ENCODE results near the gene CAMTA1.

Gene CAMTA1

DNA sequence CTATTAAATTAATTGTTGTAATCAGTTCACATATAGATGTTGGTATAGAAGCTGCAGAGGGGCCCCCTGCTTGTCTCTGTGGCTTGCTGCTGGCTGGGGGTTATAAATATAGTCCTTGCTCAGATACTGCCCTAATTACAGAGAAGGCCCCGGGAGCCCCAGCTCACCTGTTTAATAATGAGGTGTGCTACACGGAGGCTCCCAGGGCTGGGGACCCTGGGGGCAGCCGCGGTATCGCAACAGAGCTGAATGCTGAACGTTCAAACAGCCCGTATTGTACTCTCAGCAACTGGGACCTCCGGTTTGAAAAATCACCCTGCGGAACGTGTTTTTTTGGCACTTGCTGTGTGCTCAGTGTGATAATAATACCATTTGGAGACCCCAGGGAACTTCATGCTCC is 309.3 kb downstream of the CAMTA1 start:
- no peak overlapping the region for H4K12ac ChIP-seq (ENCODE audit: low read depth, low read length)
- peaks cover 0 to 3% of the 10 kb centered on the region in 2 experiments for H3K4me1 ChIP-seq (ENCODE audit: control insufficient read depth in 1 of 2, insufficient read depth in 2 of 2, low read length in 2 of 2)
- H3K4ac ChIP-seq (ENCODE audit: low read depth, low read length) = no peak overlapping the region
- H2AK5ac ChIP-seq (ENCODE audit: low read length) = no peak overlapping the region
- H3K27me3 ChIP-seq (ENCODE audit: insufficient read depth, low read length) = no peaks in the 10 kb centered on the region
- H4K8ac ChIP-seq (ENCODE audit: low read depth, low read length) = no peak overlapping the region
- H2BK5ac ChIP-seq (ENCODE audit: low read depth, low read length, poor library complexity) = no peak overlapping the region
- H3K9ac ChIP-seq (ENCODE audit: low read length) = peak overlapping the region; percentile 39
- H2BK120ac ChIP-seq (ENCODE audit: insufficient read depth, low read length, poor library complexity) = no peak overlapping the region
- H2AFZ ChIP-seq (ENCODE audit: insufficient read depth, low read length, poor library complexity) = no peak overlapping the region
- peaks cover 3% of the 10 kb centered on the region for H3K9me3 ChIP-seq (ENCODE audit: insufficient read depth, low read depth, low read length)
- H3K36me3 ChIP-seq (ENCODE audit: control insufficient read depth in 1 of 2, insufficient read depth in 2 of 2, low read length in 2 of 2) = no peaks in the 10 kb centered on the region
- H3K23ac ChIP-seq (ENCODE audit: low read length) = no peak overlapping the region
- H3K27ac ChIP-seq (ENCODE audit: low read depth, low read length) = no peak overlapping the region
- no peak overlapping the region for H2BK12ac ChIP-seq (ENCODE audit: low read length)
- no CpG with 5 or more reads among the region's 10 CpGs for WGBS (ENCODE audit: extremely low coverage, insufficient coverage, insufficient read length)
- no peak overlapping the region for H3K4me3 ChIP-seq (ENCODE audit: low read depth, low read length)
- H3K14ac ChIP-seq (ENCODE audit: low read length) = no peak overlapping the region
- no peaks in the 10 kb centered on the region for H3K79me2 ChIP-seq (ENCODE audit: control insufficient read depth, insufficient read depth, low read length, poor library complexity)
- DNase-seq = no peak
- H3K18ac ChIP-seq (ENCODE audit: low read length) = no peak overlapping the region
- no peak overlapping the region for H3K4me2 ChIP-seq (ENCODE audit: low read length)
- no peak overlapping the region for H4K91ac ChIP-seq (ENCODE audit: low read depth, low read length)
- no peaks in the 10 kb centered on the region for H3K79me1 ChIP-seq (ENCODE audit: low read length)

GRCh38 chr1:7095343-7095964 is 310.2 kb downstream of the CAMTA1 start:
- Histone ChIP-seq H2AFZ (ENCODE audit: insufficient read depth, low read length, poor library complexity) (no peak overlapping the region), H3K4me1 (ENCODE audit: control insufficient read depth in 1 of 2, insufficient read depth in 2 of 2, low read length in 2 of 2) (peaks cover 0 to 3% of the 10 kb centered on the region in 2 experiments), H3K9me3 (ENCODE audit: insufficient read depth, low read depth, low read length) (peaks cover 3% of the 10 kb centered on the region), H3K79me2 (ENCODE audit: control insufficient read depth, insufficient read depth, low read length, poor library complexity) (no peaks in the 10 kb centered on the region), H3K79me1 (ENCODE audit: low read length) (no peaks in the 10 kb centered on the region), H3K4me3 (ENCODE audit: low read depth, low read length) (no peak overlapping the region), H3K9ac (ENCODE audit: low read length) (no peak overlapping the region), H4K12ac (ENCODE audit: low read depth, low read length) (no peak overlapping the region), H2AK5ac (ENCODE audit: low read length) (no peak overlapping the region), H2BK12ac (ENCODE audit: low read length) (no peak overlapping the region), H3K14ac (ENCODE audit: low read length) (no peak overlapping the region), H4K91ac (ENCODE audit: low read depth, low read length) (no peak overlapping the region), H2BK5ac (ENCODE audit: low read depth, low read length, poor library complexity) (no peak overlapping the region), H3K4ac (ENCODE audit: low read depth, low read length) (no peak overlapping the region), H4K8ac (ENCODE audit: low read depth, low read length) (no peak overlapping the region), H3K18ac (ENCODE audit: low read length) (no peak overlapping the region), H3K23ac (ENCODE audit: low read length) (no peak overlapping the region), H3K36me3 (ENCODE audit: control insufficient read depth in 1 of 2, insufficient read depth in 2 of 2, low read length in 2 of 2) (no peaks in the 10 kb centered on the region), H2BK120ac (ENCODE audit: insufficient read depth, low read length, poor library complexity) (no peak overlapping the region), H3K4me2 (ENCODE audit: low read length) (no peak overlapping the region), H3K27ac (ENCODE audit: low read depth, low read length) (no peak overlapping the region), H3K27me3 (ENCODE audit: insufficient read depth, low read length) (no peaks in the 10 kb centered on the region)
- no peak for DNase-seq
- WGBS (ENCODE audit: extremely low coverage, insufficient coverage, insufficient read length) = no CpG with 5 or more reads among the region's 12 CpGs

DNA sequence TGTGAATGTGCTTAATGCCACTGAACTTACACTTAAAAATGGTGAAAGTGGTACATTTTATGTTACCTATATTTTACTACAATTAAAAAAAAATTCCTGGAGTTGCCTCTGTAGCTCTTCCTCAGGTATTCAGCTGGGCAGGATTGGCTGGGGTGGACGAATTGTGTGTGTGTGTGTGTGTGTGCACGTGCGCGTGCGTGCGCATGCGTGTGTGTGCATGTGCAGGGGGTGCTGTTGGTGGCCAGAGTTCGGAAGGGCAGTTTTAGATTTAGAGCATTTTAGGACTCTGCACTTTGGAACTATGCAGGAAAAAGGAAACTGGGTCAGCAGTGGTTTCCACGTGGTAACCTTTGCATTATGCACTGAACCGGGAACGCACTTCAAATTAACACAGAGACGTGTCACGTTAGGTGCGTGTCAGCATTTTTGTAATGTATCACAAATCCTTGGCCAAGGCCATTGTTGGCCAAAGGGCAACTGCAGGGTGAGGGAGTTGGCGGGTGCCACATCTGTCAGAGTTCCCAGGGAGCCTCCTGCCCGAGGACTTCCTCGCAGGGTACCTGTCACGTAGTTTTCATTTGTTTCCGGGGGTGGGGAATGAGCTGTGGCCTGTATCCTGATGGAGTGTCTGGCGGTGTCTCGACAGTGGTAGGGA is 312.8 kb downstream of the CAMTA1 start:
- Histone ChIP-seq H3K9ac (ENCODE audit: low read length) (no peak overlapping the region), H2BK12ac (ENCODE audit: low read length) (no peak overlapping the region), H3K4me1 (ENCODE audit: control insufficient read depth in 1 of 2, insufficient read depth in 2 of 2, low read length in 2 of 2) (peaks cover 0 to 3% of the 10 kb centered on the region in 2 experiments), H4K8ac (ENCODE audit: low read depth, low read length) (no peak overlapping the region), H3K18ac (ENCODE audit: low read length) (no peak overlapping the region), H2BK120ac (ENCODE audit: insufficient read depth, low read length, poor library complexity) (no peak overlapping the region), H2BK5ac (ENCODE audit: low read depth, low read length, poor library complexity) (no peak overlapping the region), H3K14ac (ENCODE audit: low read length) (no peak overlapping the region), H3K79me1 (ENCODE audit: low read length) (no peaks in the 10 kb centered on the region), H3K23ac (ENCODE audit: low read length) (no peak overlapping the region), H3K36me3 (ENCODE audit: control insufficient read depth in 1 of 2, insufficient read depth in 2 of 2, low read length in 2 of 2) (no peaks in the 10 kb centered on the region), H2AFZ (ENCODE audit: insufficient read depth, low read length, poor library complexity) (no peak overlapping the region), H3K9me3 (ENCODE audit: insufficient read depth, low read depth, low read length) (no peaks in the 10 kb centered on the region), H3K27ac (ENCODE audit: low read depth, low read length) (no peak overlapping the region), H3K4me2 (ENCODE audit: low read length) (no peak overlapping the region), H3K4ac (ENCODE audit: low read depth, low read length) (no peak overlapping the region), H4K91ac (ENCODE audit: low read depth, low read length) (no peak overlapping the region), H3K79me2 (ENCODE audit: control insufficient read depth, insufficient read depth, low read length, poor library complexity) (no peaks in the 10 kb centered on the region), H4K12ac (ENCODE audit: low read depth, low read length) (no peak overlapping the region), H3K4me3 (ENCODE audit: low read depth, low read length) (no peak overlapping the region), H3K27me3 (ENCODE audit: insufficient read depth, low read length) (no peaks in the 10 kb centered on the region), H2AK5ac (ENCODE audit: low read length) (no peak overlapping the region)
- WGBS (ENCODE audit: extremely low coverage, insufficient coverage, insufficient read length) = no CpG with 5 or more reads among the region's 21 CpGs
- no peak for DNase-seq

DNA sequence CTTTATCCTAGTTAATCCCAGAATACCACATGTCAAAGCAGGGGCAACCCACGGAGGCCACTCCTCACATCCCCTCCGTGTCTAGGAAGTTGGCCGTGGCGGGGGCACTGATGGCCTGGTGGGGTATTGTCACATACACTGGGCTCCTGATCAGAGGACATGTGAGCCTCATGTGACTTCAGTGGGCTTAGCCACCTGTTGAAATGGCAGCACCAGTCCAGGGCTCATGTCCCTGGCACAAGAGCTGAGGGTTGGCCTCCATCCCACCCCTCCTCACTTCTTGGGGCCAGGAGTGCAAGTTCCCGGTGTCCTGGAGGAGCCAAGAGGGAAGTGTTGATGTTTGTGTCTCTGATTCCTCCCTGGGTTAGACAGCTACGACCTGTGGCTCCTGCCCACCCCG is 313.4 kb downstream of the CAMTA1 start:
- H2BK12ac ChIP-seq (ENCODE audit: low read length) = no peak overlapping the region
- H3K18ac ChIP-seq (ENCODE audit: low read length) = no peak overlapping the region
- WGBS (ENCODE audit: extremely low coverage, insufficient coverage, insufficient read length) = no CpG with 5 or more reads among the region's 7 CpGs
- no peaks in the 10 kb centered on the region for H3K27me3 ChIP-seq (ENCODE audit: insufficient read depth, low read length)
- no peak overlapping the region for H3K27ac ChIP-seq (ENCODE audit: low read depth, low read length)
- H2AK5ac ChIP-seq (ENCODE audit: low read length) = no peak overlapping the region
- H3K14ac ChIP-seq (ENCODE audit: low read length) = no peak overlapping the region
- H2BK120ac ChIP-seq (ENCODE audit: insufficient read depth, low read length, poor library complexity) = no peak overlapping the region
- H4K8ac ChIP-seq (ENCODE audit: low read depth, low read length) = no peak overlapping the region
- H3K9ac ChIP-seq (ENCODE audit: low read length) = no peak overlapping the region
- H4K91ac ChIP-seq (ENCODE audit: low read depth, low read length) = no peak overlapping the region
- H2AFZ ChIP-seq (ENCODE audit: insufficient read depth, low read length, poor library complexity) = no peak overlapping the region
- no peaks in the 10 kb centered on the region for H3K36me3 ChIP-seq (ENCODE audit: control insufficient read depth in 1 of 2, insufficient read depth in 2 of 2, low read length in 2 of 2)
- no peak overlapping the region for H4K12ac ChIP-seq (ENCODE audit: low read depth, low read length)
- H3K79me2 ChIP-seq (ENCODE audit: control insufficient read depth, insufficient read depth, low read length, poor library complexity) = no peaks in the 10 kb centered on the region
- peaks cover 0 to 1% of the 10 kb centered on the region in 2 experiments for H3K4me1 ChIP-seq (ENCODE audit: control insufficient read depth in 1 of 2, insufficient read depth in 2 of 2, low read length in 2 of 2)
- no peak overlapping the region for H3K4me3 ChIP-seq (ENCODE audit: low read depth, low read length)
- H2BK5ac ChIP-seq (ENCODE audit: low read depth, low read length, poor library complexity) = no peak overlapping the region
- no peak for DNase-seq
- H3K4ac ChIP-seq (ENCODE audit: low read depth, low read length) = no peak overlapping the region
- H3K4me2 ChIP-seq (ENCODE audit: low read length) = no peak overlapping the region
- H3K9me3 ChIP-seq (ENCODE audit: insufficient read depth, low read depth, low read length) = peaks cover 4% of the 10 kb centered on the region
- no peaks in the 10 kb centered on the region for H3K79me1 ChIP-seq (ENCODE audit: low read length)
- H3K23ac ChIP-seq (ENCODE audit: low read length) = no peak overlapping the region
